Trophoblast cell (in vitro differentiated cells and primary cell): ENCODE data around the gene SPIN1. TPM values are rescaled to one million over a fixed set of nuclear protein-coding genes. Genes with fewer than 3 reads are reported as not detected.
A peak's percentile ranks its signal among the peaks of the same experiment; 100 is the strongest.

ENCODE experiments used
- DNase-seq, 2 donors: peaks; one replicate each; pipeline ENCODE4 v3.0.0-alpha.2; 2016
- H2AFZ ChIP-seq: 2 replicates; pipeline ENCODE4 v1.6.1; 2013; ENCODE audit warnings: low read length, moderate library complexity, mild to moderate bottlenecking; ENCODE audit not compliant: insufficient read depth, poor library complexity
- H2AK5ac ChIP-seq: 2 replicates; pipeline ENCODE4 v1.6.1; 2013; ENCODE audit warnings: mild to moderate bottlenecking, low read length
- H2BK120ac ChIP-seq: 2 replicates; pipeline ENCODE4 v1.6.1; 2013; ENCODE audit warnings: low read length, mild to moderate bottlenecking, moderate library complexity; ENCODE audit not compliant: insufficient read depth, poor library complexity
- H2BK12ac ChIP-seq: 2 replicates; pipeline ENCODE4 v1.6.1; 2013; ENCODE audit warnings: mild to moderate bottlenecking, low read length, moderate library complexity
- H2BK5ac ChIP-seq: 2 replicates; pipeline ENCODE4 v1.6.1; 2013; ENCODE audit warnings: low read length, low read depth, moderate library complexity, mild to moderate bottlenecking; ENCODE audit not compliant: poor library complexity
- H3K14ac ChIP-seq: 2 replicates; pipeline ENCODE4 v1.6.1; 2013; ENCODE audit warnings: mild to moderate bottlenecking, low read length
- H3K18ac ChIP-seq: 2 replicates; pipeline ENCODE4 v1.6.1; 2013; ENCODE audit warnings: mild to moderate bottlenecking, low read length
- H3K23ac ChIP-seq: 2 replicates; pipeline ENCODE4 v1.6.1; 2013; ENCODE audit warnings: low read length
- H3K27ac ChIP-seq: 2 replicates; pipeline ENCODE4 v1.5.1; 2013; ENCODE audit warnings: low read depth, mild to moderate bottlenecking, inconsistent platforms, low read length, moderate library complexity
- H3K27me3 ChIP-seq: 2 replicates; pipeline ENCODE4 v1.6.1; 2013; ENCODE audit warnings: inconsistent platforms, mild to moderate bottlenecking, low read length, moderate library complexity; ENCODE audit not compliant: insufficient read depth
- H3K36me3 ChIP-seq, 2 experiments: 1 replicate in 1 of 2; 2 replicates in 1 of 2; pipeline ENCODE4 v1.6.1; 2013; ENCODE audit warnings: low read length in 2 of 2, mild to moderate bottlenecking in 2 of 2, moderate library complexity in 1 of 2; ENCODE audit not compliant: insufficient read depth in 2 of 2, control insufficient read depth in 1 of 2
- H3K4ac ChIP-seq: 2 replicates; pipeline ENCODE4 v1.6.1; 2013; ENCODE audit warnings: low read depth, mild to moderate bottlenecking, low read length, moderate library complexity
- H3K4me1 ChIP-seq, 2 experiments: 1 replicate in 1 of 2; 2 replicates in 1 of 2; pipeline ENCODE4 v1.6.1; 2013; ENCODE audit warnings: low read length in 2 of 2, mild to moderate bottlenecking in 2 of 2, moderate library complexity in 1 of 2; ENCODE audit not compliant: insufficient read depth in 2 of 2, control insufficient read depth in 1 of 2
- H3K4me2 ChIP-seq: 2 replicates; pipeline ENCODE4 v1.6.1; 2013; ENCODE audit warnings: inconsistent platforms, mild to moderate bottlenecking, low read length, moderate library complexity
- H3K4me3 ChIP-seq: 2 replicates; pipeline ENCODE4 v1.5.1; 2013; ENCODE audit warnings: mild to moderate bottlenecking, low read depth, low read length, inconsistent platforms
- H3K79me1 ChIP-seq: one replicate; pipeline ENCODE4 v1.6.1; 2013; ENCODE audit warnings: low read length
- H3K79me2 ChIP-seq: 2 replicates; pipeline ENCODE4 v1.6.1; 2013; ENCODE audit warnings: low read length, mild to moderate bottlenecking; ENCODE audit not compliant: control insufficient read depth, insufficient read depth, poor library complexity
- H3K9ac ChIP-seq: 2 replicates; pipeline ENCODE4 v1.6.1; 2013; ENCODE audit warnings: mild to moderate bottlenecking, low read length
- H3K9me3 ChIP-seq: 2 replicates; pipeline ENCODE4 v1.6.1; 2013; ENCODE audit warnings: low read depth, mild to moderate bottlenecking, control low read depth, inconsistent platforms, low read length; ENCODE audit not compliant: insufficient read depth
- H4K12ac ChIP-seq: 2 replicates; pipeline ENCODE4 v1.6.1; 2013; ENCODE audit warnings: low read depth, mild to moderate bottlenecking, low read length, moderate library complexity
- H4K8ac ChIP-seq: 2 replicates; pipeline ENCODE4 v1.6.1; 2013; ENCODE audit warnings: low read depth, mild to moderate bottlenecking, low read length, moderate library complexity
- H4K91ac ChIP-seq: one replicate; pipeline ENCODE4 v1.6.1; 2013; ENCODE audit warnings: low read depth, mild to moderate bottlenecking, low read length, moderate library complexity
- WGBS: extraction: QIAGEN DNeasy Blood & Tissue Kit; methylation state at CpG from one replicate; pipeline ENCODE4 v1.1.7; 2013; ENCODE audit warnings: missing lambda C conversion rate; ENCODE audit not compliant: insufficient read length, insufficient coverage; ENCODE audit errors: extremely low coverage; 5-methylcytosine and 5-hydroxymethylcytosine counted together
- polyA plus RNA-seq: library from polyadenylated mRNA; stranded (reverse); fragments of 200-250 nt; gene quantifications from 2 replicates; pipeline ENCODE4 v1.2.3, GENCODE V29; 2013

SPIN1 gene
- polyA plus RNA-seq: 65.0 and 67.0 TPM in 2 replicates

GRCh38 chr9:88388203-88388885 lies at the start of gene SPIN1:
Gene SPIN1 (plus strand): TSS chr9:88388444. CDS start chr9:88426540, 38,096 bp downstream.
- peak within 1 kb of the TSS; percentile 79 for H3K4me2 ChIP-seq
- H3K9ac ChIP-seq: peak within 1 kb of the TSS; percentile 100
- peaks cover 14% of the 10 kb centered on the region for H3K79me1 ChIP-seq
- peaks cover 3 to 11% of the 10 kb centered on the region in 2 experiments for H3K4me1 ChIP-seq
- peak within 1 kb of the TSS; percentile 97 for H3K4me3 ChIP-seq
- H3K14ac ChIP-seq: peak within 1 kb of the TSS; percentile 100
- H3K36me3 ChIP-seq: peaks cover 0 to 5% of the 10 kb centered on the region in 2 experiments
- peak within 1 kb of the TSS; percentile 100 for H3K27ac ChIP-seq
- peak within 1 kb of the TSS; percentile 100 for H3K4ac ChIP-seq
- no peaks in the 10 kb centered on the region for H3K27me3 ChIP-seq
- H3K9me3 ChIP-seq: peaks cover 1% of the 10 kb centered on the region
- H3K79me2 ChIP-seq: peaks cover 25% of the 10 kb centered on the region
- DNase-seq: peak; percentile 76 to 88
- peak within 1 kb of the TSS; percentile 100 for H4K12ac ChIP-seq
- no peak within 1 kb of the TSS for H3K23ac ChIP-seq
- H3K18ac ChIP-seq: peak within 1 kb of the TSS; percentile 100
- peak within 1 kb of the TSS; percentile 72 for H2BK12ac ChIP-seq
- H2AFZ ChIP-seq: peak within 1 kb of the TSS; percentile 100
- peak within 1 kb of the TSS; percentile 100 for H2BK5ac ChIP-seq
- H4K8ac ChIP-seq: peak within 1 kb of the TSS; percentile 100
- no CpG with 5 or more reads among the region's 106 CpGs for WGBS
- H4K91ac ChIP-seq: peak within 1 kb of the TSS; percentile 100
- H2BK120ac ChIP-seq: peak within 1 kb of the TSS; percentile 100
- peak within 1 kb of the TSS; percentile 96 for H2AK5ac ChIP-seq

GRCh38 chr9:88339317-88339716 lies 48.9 kb upstream of the SPIN1 start:
- WGBS: no CpG with 5 or more reads among the region's 4 CpGs

GRCh38 chr9:88342246-88342645 lies 46.0 kb upstream of the SPIN1 start:
- Histone ChIP-seq H3K9me3 (no peaks in the 10 kb centered on the region), H3K4me3 (no peak overlapping the region), H3K36me3 (no peaks in the 10 kb centered on the region), H3K9ac (no peak overlapping the region), H4K8ac (no peak overlapping the region), H2AFZ (no peak overlapping the region), H2BK120ac (no peak overlapping the region), H3K18ac (no peak overlapping the region), H3K27me3 (no peaks in the 10 kb centered on the region), H3K23ac (no peak overlapping the region), H3K27ac (no peak overlapping the region), H4K12ac (no peak overlapping the region), H3K79me2 (no peaks in the 10 kb centered on the region), H4K91ac (no peak overlapping the region), H3K79me1 (peaks cover 21% of the 10 kb centered on the region), H3K14ac (no peak overlapping the region), H2BK12ac (no peak overlapping the region), H3K4ac (no peak overlapping the region), H2BK5ac (no peak overlapping the region), H3K4me2 (no peak overlapping the region), H2AK5ac (no peak overlapping the region), H3K4me1 (peaks cover 15% of the 10 kb centered on the region in 2 experiments)
- no peak for DNase-seq
- no CpG with 5 or more reads among the region's 2 CpGs for WGBS

More at GRCh38 chr9:88339317-88339716, 48.9 kb upstream of the SPIN1 start:
- H2AK5ac ChIP-seq: no peak overlapping the region
- no peak overlapping the region for H4K12ac ChIP-seq
- no peak overlapping the region for H3K4me3 ChIP-seq
- no peak overlapping the region for H3K14ac ChIP-seq
- H3K79me1 ChIP-seq: peaks cover 8% of the 10 kb centered on the region
- H3K27ac ChIP-seq: no peak overlapping the region
- no peak overlapping the region for H3K9ac ChIP-seq
- no peak overlapping the region for H3K18ac ChIP-seq
- H3K27me3 ChIP-seq: no peaks in the 10 kb centered on the region
- no peak overlapping the region for H3K4ac ChIP-seq
- no peak overlapping the region for H2AFZ ChIP-seq
- H4K8ac ChIP-seq: no peak overlapping the region
- H2BK5ac ChIP-seq: no peak overlapping the region
- H3K23ac ChIP-seq: no peak overlapping the region
- no peak for DNase-seq
- no peaks in the 10 kb centered on the region for H3K9me3 ChIP-seq
- H4K91ac ChIP-seq: no peak overlapping the region
- H3K79me2 ChIP-seq: no peaks in the 10 kb centered on the region
- no peak overlapping the region for H2BK12ac ChIP-seq
- H3K4me1 ChIP-seq: peaks cover 9 to 11% of the 10 kb centered on the region in 2 experiments
- H3K4me2 ChIP-seq: no peak overlapping the region
- H3K36me3 ChIP-seq: no peaks in the 10 kb centered on the region
- H2BK120ac ChIP-seq: no peak overlapping the region

- no peak overlapping the region for H3K4me2 ChIP-seq
- peak overlapping the region; percentile 75 for H3K27ac ChIP-seq
- H4K91ac ChIP-seq: peak overlapping the region; percentile 93
- H2AFZ ChIP-seq: no peak overlapping the region
- H3K23ac ChIP-seq: no peak overlapping the region
- no CpG with 5 or more reads among the region's 7 CpGs for WGBS
- H3K4ac ChIP-seq: peak overlapping the region; percentile 61
- H3K14ac ChIP-seq: peak overlapping the region; percentile 78
- peak overlapping the region; percentile 98 for H2BK120ac ChIP-seq
- H3K18ac ChIP-seq: peak overlapping the region; percentile 86
- peak; percentile 6 to 34 for DNase-seq
- H3K4me3 ChIP-seq: no peak overlapping the region
- peaks cover 21% of the 10 kb centered on the region for H3K79me1 ChIP-seq
- peak overlapping the region; percentile 97 for H2BK5ac ChIP-seq
- peaks cover 15% of the 10 kb centered on the region in 2 experiments for H3K4me1 ChIP-seq
- no peaks in the 10 kb centered on the region for H3K36me3 ChIP-seq
- peak overlapping the region; percentile 78 for H4K8ac ChIP-seq
- no peaks in the 10 kb centered on the region for H3K27me3 ChIP-seq
- H3K9me3 ChIP-seq: no peaks in the 10 kb centered on the region
- H2AK5ac ChIP-seq: peak overlapping the region; percentile 70
- H2BK12ac ChIP-seq: peak overlapping the region; percentile 98
- H4K12ac ChIP-seq: no peak overlapping the region
- no peaks in the 10 kb centered on the region for H3K79me2 ChIP-seq
- no peak overlapping the region for H3K9ac ChIP-seq
Measured at GRCh38 chr9:88344013-88344412, 44.2 kb upstream of the SPIN1 start.
